Activated T-helper 17 cell treated with anti-CD3 and anti-CD28 coated beads, Interleukin-2, amount 50 U/mL, for 72 hours (primary cell): Measurements from ENCODE around the gene PHYKPL. TPM values are rescaled to one million over a fixed set of nuclear protein-coding genes. Genes with fewer than 3 reads are reported as not detected.
"Not testable (repeated sequence)": the region's sequence is repeated elsewhere in the genome, so short reads cannot be mapped to it uniquely, and the experiment has no call there.

Experiments
- ATAC-seq: fragments of 150-1000 bp; cut with Tn5 transposase; replicated peaks from 2 replicates; pipeline ENCODE4 v1.10.0; 2021; ENCODE audit warnings: mild to moderate bottlenecking, moderate library complexity
- H3K27ac Mint-ChIP-seq: one replicate; pipeline ENCODE4 v1.8.0; 2022; ENCODE audit warnings: mixed read lengths
- H3K27me3 Mint-ChIP-seq: one replicate; pipeline ENCODE4 v1.8.0; 2022; ENCODE audit warnings: mixed read lengths
- H3K36me3 Mint-ChIP-seq: one replicate; pipeline ENCODE4 v1.8.0; 2022; ENCODE audit warnings: low read depth, mild to moderate bottlenecking, mixed read lengths
- H3K4me1 Mint-ChIP-seq: one replicate; pipeline ENCODE4 v1.8.0; 2022; ENCODE audit warnings: mixed read lengths
- H3K4me3 Mint-ChIP-seq: one replicate; pipeline ENCODE4 v1.8.0; 2022; ENCODE audit warnings: mild to moderate bottlenecking, mixed read lengths
- H3K9me3 Mint-ChIP-seq: one replicate; pipeline ENCODE4 v1.8.0; 2022; ENCODE audit warnings: mixed read lengths
- total RNA-seq, 2 donors: library from RNA; stranded (reverse); gene quantifications; one replicate each; pipeline ENCODE4 v1.2.3, GENCODE V29; 2022

The PHYKPL gene
- total RNA-seq, 2 donors from 2014 or later, result 91.9 to 112 TPM

DNA sequence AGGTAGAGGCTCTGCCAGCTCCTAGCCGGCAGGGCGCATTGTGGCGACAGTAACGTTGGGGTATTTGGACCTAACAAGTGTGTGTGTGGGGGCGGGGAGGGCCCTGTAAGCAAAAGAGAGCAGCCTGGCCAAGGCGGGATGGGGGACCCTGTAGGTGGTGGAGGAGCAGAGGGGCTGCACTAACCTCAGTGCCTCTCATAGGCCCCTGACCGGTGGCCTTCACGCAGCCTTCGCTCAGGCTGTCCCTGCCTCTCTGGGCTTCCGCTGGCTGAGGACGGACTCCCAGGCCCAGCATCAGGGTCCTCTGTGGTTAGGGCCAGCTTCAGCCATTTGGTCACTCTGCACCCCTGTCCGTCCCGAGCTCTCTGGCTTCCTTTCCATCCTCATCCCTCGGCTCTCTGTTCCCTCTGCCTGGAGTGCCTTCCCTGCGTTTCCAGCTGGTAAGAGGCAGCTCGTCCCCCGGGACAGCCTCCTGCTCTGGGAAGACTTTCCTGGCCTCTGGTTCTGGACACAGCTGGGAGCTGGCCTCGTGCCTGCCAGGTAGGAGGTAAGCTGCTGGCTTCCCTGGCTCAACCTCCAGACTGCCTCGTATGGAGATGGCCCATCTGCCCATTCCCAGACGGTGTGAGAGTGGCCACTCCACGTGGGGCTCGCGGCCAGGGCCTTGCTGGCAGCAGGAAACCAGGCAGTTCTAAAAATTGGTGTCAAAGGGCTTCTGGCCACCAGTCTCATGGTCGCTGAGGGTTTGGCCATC is 39.3 kb upstream of the PHYKPL start:
- ATAC-seq, result no peak
- no peaks in the 10 kb centered on the region for H3K9me3 Mint-ChIP-seq
- no peak overlapping the region for H3K27ac Mint-ChIP-seq
- no peaks in the 10 kb centered on the region for H3K4me1 Mint-ChIP-seq
- H3K4me3 Mint-ChIP-seq, result no peak overlapping the region
- no peaks in the 10 kb centered on the region for H3K36me3 Mint-ChIP-seq
- peaks cover 3% of the 10 kb centered on the region for H3K27me3 Mint-ChIP-seq

DNA sequence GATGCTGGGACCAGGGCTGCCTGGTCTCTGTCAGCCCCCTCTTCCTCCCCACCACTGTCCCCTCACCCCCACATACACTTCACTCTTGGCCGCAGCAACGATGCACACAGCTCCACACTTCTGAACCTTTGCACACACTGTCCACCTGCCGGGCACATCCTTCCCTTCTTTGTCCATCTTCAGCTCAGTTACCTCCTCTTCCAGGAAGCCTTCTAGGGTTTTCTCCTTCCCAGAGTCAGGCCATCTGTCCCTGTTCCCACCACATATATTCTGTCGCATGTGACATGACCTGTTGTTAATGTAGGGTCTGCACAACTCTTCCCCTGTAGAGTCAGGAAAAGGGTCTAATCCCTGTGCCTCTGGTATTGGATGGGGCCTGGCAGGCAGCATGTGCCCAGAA is 38.6 kb upstream of the PHYKPL start:
- Mint-ChIP-seq H3K4me1 (no peaks in the 10 kb centered on the region), H3K9me3 (no peaks in the 10 kb centered on the region), H3K4me3 (no peak overlapping the region), H3K36me3 (no peaks in the 10 kb centered on the region), H3K27me3 (peaks cover 3% of the 10 kb centered on the region), H3K27ac (no peak overlapping the region)
- ATAC-seq, result no peak

DNA sequence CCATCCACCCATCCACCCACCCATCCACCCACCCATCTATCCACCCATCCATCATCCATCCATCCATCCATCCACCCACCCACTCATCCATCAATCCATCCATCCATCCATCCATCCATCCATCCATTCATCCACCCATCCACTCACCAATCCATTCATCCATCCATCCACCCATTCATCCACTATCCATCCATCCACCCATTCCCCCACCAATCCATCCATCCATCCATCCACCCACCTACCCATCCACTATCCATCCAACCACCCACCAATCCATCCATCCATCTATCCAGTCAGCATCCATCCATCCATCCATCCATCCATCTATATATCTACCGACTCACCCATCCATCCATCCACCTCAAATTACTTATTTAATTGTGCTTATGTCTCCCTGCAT is 36.9 kb upstream of the PHYKPL start:
- H3K36me3 Mint-ChIP-seq, result no peaks in the 10 kb centered on the region

DNA sequence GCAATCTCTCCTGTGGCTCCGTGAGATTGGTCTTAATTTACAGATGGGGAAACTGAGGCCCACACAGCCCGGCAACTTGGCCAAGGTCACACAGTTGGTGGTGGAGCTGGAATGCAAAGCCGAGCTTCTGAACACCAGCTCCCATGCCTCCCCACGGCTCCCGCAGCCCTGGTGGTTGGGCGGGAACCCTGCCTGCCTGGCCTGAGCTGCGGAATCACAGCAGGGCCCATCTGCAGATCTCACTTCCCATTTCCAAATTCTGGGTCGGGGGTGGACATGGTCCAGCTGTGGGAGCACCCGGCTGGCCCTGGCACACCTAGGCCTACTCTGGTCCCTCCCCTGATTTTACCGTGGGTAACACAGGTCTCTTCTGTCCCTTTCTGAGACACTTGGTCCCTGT is 35.3 kb upstream of the PHYKPL start:
- Mint-ChIP-seq H3K27ac (no peak overlapping the region), H3K36me3 (no peaks in the 10 kb centered on the region), H3K4me1 (no peaks in the 10 kb centered on the region), H3K9me3 (no peaks in the 10 kb centered on the region), H3K27me3 (peaks cover 3% of the 10 kb centered on the region), H3K4me3 (no peak overlapping the region)
- ATAC-seq, result no peak

More for the DNA sequence above, 36.9 kb upstream of the PHYKPL start:
- Mint-ChIP-seq H3K9me3 (no peaks in the 10 kb centered on the region), H3K4me3 (no peak overlapping the region), H3K27ac (no peak overlapping the region), H3K27me3 (peaks cover 3% of the 10 kb centered on the region), H3K4me1 (no peaks in the 10 kb centered on the region)
- ATAC-seq, result no peak

DNA sequence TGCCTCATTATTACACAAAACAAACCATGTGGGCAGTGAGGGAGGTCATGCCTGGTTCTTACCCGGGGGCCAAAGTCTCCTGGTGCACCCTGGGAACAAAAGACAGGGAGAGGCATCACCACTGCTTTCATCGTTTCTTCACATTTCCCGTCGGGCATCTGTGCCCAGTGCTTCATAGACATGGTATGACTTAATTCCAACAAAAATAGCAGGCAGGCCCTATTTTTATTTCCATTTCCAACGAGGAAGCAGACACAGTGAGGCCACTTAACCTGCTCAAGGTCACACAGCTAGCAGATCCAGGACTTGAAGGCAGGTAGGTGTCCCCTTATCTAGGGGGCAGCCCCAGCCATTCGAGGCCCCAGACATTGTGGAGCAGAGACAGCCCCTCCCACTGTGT is 34.6 kb upstream of the PHYKPL start:
- H3K4me1 Mint-ChIP-seq, result no peaks in the 10 kb centered on the region
- H3K27me3 Mint-ChIP-seq, result peaks cover 3% of the 10 kb centered on the region
- no peak overlapping the region for H3K27ac Mint-ChIP-seq
- ATAC-seq, result no peak
- no peaks in the 10 kb centered on the region for H3K36me3 Mint-ChIP-seq
- H3K9me3 Mint-ChIP-seq, result no peaks in the 10 kb centered on the region
- no peak overlapping the region for H3K4me3 Mint-ChIP-seq

DNA sequence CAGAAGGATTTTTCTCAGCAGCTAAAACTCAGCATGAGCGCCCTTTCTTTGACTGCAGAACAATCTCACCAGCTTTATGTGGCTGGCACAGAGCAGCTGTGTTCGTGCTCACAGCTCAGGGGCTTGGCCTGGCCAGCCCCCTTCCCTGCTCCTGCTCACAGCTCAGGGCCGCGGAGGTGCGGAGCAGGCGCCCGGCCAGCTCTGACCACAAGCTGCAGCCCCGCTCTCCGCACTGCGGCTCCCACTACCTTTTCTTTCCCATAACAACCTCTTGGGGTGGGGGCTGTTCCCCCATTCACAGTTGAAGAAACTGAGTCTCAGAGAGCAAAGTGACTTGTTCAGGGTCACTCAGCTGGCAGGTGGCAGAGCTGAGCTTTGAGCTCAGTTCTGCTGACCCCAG is 34.0 kb upstream of the PHYKPL start:
- ATAC-seq, result no peak
- no peak overlapping the region for H3K27ac Mint-ChIP-seq
- H3K27me3 Mint-ChIP-seq, result peaks cover 3% of the 10 kb centered on the region
- no peaks in the 10 kb centered on the region for H3K4me1 Mint-ChIP-seq
- H3K9me3 Mint-ChIP-seq, result no peaks in the 10 kb centered on the region
- no peaks in the 10 kb centered on the region for H3K36me3 Mint-ChIP-seq
- no peak overlapping the region for H3K4me3 Mint-ChIP-seq

DNA sequence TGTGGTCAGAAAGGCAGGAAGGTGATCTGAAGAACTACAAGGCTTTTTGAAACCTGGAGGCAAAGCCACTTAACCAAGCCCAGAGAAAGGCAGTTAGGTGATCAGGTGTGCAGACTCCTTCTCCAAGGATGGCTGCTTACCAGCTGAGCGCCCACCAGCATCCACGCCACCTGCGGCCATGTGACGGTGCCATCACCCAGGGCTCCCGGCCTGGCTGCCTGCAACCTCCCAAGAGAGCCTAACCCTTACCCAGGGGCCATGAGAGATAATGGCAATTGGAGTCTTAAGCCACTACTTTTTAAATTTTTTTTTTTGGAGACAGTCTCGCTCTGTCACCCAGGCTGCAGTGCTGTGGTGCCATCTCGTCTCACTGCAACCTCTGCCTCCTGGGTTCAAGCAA is 33.1 kb upstream of the PHYKPL start:
- no peaks in the 10 kb centered on the region for H3K4me1 Mint-ChIP-seq
- no peak for ATAC-seq
- no peaks in the 10 kb centered on the region for H3K27me3 Mint-ChIP-seq
- no peak overlapping the region for H3K4me3 Mint-ChIP-seq
- no peak overlapping the region for H3K27ac Mint-ChIP-seq
- H3K9me3 Mint-ChIP-seq, result no peaks in the 10 kb centered on the region
- no peaks in the 10 kb centered on the region for H3K36me3 Mint-ChIP-seq

DNA sequence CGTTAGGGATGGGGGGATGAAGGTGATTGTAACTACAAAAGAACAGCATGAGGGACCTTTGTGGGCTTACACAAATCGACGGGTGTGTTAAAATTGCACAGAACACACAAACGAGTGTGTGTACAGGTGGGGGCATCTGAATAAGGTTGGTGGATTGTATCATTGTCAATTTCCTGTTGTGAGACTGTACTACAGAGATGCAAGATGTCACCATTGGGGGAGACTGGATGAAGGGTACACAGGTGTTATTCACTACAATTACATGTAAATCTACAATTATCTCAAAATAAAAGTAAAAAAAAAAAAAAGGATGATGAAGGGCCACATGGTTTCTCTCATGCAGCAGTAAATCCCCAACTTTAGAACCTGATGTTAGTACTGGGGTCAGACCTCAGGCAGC is 31.4 kb upstream of the PHYKPL start:
- H3K9me3 Mint-ChIP-seq, result no peaks in the 10 kb centered on the region
- H3K4me3 Mint-ChIP-seq, result no peak overlapping the region
- no peak for ATAC-seq
- H3K36me3 Mint-ChIP-seq, result no peaks in the 10 kb centered on the region
- H3K27me3 Mint-ChIP-seq, result no peaks in the 10 kb centered on the region
- H3K4me1 Mint-ChIP-seq, result no peaks in the 10 kb centered on the region
- no peak overlapping the region for H3K27ac Mint-ChIP-seq

DNA sequence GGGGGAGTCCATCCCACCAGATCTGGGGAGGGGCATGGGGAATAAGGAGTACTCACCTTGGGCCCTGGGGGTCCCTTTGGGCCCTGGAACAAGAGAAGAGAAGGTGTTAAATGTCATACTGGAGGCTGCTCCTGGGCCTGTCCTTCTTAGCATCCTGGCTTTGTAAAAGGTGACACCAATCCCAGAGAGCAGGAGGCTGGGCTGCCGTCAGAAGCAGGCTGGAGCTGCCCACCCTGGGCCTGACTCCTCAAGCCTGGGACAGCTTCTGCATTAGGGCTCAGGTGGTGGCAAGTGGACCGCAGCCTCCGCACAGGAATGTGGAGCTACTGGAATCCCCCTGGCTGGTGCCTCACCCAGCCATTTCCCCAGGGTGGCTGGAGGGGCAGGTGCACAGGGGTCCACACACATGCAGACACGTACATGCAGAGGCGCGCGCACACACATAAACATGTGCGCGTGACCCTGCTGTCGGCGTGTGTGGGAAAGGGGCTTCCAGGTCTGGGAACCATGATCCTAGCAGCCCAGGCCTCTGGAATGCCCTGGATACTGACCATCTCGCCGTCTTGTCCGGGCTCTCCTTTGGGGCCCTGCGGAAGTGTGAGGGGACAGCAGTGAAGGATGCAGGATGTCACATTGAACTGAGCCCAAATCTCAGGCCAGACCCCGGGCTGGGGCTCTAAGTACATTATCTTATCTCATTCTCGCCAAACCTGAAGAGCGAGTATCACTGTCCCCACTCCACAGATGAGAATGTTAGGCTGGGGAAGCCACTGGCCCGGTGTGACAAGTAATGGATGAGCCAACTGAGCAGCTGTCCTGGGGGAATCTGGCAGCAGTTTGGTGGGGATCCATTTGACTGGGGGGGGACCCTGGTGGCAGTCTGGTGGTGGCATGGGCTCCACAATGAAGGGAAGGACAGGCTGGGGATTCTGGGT is 29.3 kb upstream of the PHYKPL start:
- Mint-ChIP-seq H3K27me3 (peaks cover 4% of the 10 kb centered on the region), H3K4me3 (no peak overlapping the region), H3K4me1 (no peaks in the 10 kb centered on the region), H3K9me3 (no peaks in the 10 kb centered on the region), H3K36me3 (no peaks in the 10 kb centered on the region), H3K27ac (no peak overlapping the region)
- ATAC-seq, result no peak

DNA sequence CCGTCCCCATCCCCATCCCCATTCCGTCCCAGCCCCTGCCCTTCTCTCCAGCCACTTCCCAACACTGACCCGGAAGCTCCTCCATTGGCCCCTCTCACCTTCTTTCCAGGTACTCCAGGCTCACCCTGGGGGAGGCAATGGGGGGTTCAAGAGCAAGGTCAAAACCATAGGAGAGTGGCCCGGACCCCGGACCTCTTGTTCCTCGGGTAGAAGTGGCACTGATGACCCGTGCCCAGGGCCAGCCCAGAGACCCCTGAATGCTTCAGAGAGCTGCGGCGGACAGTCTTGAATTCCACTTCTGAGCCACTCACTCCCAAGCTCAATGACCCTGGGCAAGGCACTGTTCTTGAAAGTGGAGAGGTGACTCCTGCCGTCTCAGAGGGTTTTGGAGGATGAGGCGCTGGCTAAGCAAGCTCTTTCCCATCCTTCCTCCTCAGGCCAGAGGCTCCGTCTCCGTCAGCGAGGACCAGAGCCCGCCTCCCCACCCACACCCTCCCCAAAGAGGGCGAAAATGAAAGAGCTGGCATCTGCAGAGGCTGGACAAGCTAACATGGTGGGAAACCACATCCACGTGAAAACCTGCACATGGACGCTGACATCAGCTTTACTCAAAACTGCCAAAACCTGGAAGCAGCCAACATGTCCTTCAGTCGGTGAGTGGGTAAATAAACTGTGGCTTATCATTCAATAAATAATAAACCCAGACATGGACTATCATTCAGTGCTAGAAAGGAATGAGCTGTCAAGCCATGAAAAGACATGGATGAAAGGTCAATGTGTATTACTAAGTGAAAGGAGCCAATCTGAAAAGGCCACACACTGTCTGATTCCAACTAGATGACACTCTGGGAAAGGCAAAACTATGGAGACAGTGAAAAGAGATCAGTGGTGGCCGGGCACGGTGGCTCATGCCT is 27.3 kb upstream of the PHYKPL start:
- peak; percentile 58 for ATAC-seq
- H3K4me3 Mint-ChIP-seq, result no peak overlapping the region
- H3K36me3 Mint-ChIP-seq, result no peaks in the 10 kb centered on the region
- H3K4me1 Mint-ChIP-seq, result no peaks in the 10 kb centered on the region
- peaks cover 4% of the 10 kb centered on the region for H3K27me3 Mint-ChIP-seq
- no peaks in the 10 kb centered on the region for H3K9me3 Mint-ChIP-seq
- no peak overlapping the region for H3K27ac Mint-ChIP-seq

DNA sequence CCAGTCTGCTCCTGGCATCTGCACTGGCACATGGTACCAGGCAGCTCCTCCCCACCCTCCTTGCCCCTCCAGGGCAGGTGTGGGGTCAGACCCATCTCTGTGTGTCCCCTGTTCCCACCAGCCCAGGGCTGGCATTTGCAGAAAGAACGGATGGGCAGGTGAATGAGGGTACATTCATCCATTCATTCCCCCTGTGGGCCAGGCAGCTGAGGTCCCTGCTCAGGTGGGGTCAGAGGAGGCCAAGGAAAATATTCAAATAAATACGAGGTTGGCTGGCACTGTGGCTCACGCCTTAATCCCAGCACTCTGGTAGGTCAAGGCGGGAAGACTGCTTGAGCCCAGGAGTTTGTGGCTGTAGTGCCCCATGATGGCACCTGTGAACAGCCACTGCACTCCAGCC is 25.0 kb upstream of the PHYKPL start:
- no peak overlapping the region for H3K4me3 Mint-ChIP-seq
- peaks cover 4% of the 10 kb centered on the region for H3K27me3 Mint-ChIP-seq
- no peaks in the 10 kb centered on the region for H3K4me1 Mint-ChIP-seq
- H3K36me3 Mint-ChIP-seq, result no peaks in the 10 kb centered on the region
- no peak overlapping the region for H3K27ac Mint-ChIP-seq
- no peaks in the 10 kb centered on the region for H3K9me3 Mint-ChIP-seq
- ATAC-seq, result no peak

DNA sequence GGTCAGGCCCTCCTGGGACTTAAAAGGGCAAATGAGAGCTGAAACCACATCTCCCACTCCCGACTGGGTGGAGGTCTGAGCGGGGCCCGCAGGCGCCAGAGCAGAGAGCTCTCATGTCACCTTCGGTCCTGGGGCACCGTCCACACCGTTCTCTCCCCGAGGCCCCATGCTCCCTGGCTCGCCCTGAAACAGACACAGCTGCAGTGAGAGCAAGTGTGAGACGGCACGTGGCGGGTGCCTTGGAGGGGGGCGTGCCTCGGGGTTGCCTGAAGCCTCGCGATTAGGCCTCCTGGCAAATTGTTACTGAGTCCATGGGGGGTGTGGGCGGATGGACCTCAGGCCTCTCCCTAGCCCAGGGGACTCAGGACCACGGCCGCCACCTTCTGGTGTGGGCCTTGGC is 24.1 kb upstream of the PHYKPL start:
- ATAC-seq, result no peak
- Mint-ChIP-seq H3K27ac (no peak overlapping the region), H3K9me3 (no peaks in the 10 kb centered on the region), H3K4me3 (no peak overlapping the region), H3K4me1 (no peaks in the 10 kb centered on the region), H3K27me3 (peaks cover 4% of the 10 kb centered on the region), H3K36me3 (no peaks in the 10 kb centered on the region)

DNA sequence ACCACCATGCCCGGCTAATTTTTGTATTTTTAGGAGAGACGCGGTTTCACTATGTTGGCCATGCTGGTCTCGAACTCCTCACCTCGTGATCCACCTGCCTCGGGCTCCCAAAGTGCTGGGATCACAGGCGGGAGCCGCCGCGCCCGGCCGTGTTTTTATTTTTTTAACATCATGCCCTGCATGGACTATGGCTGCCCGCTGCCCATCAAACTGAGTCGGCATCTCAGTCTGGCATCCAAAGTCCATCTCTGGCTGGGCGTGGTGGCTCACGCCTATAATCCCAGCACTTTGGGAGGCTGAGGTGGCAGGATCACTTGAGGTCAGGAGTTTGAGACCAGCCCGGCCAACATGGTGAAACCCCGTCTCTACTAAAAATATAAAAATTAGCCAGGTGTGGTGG is 21.0 kb upstream of the PHYKPL start:
- ATAC-seq, H3K9me3 Mint-ChIP-seq, H3K27me3 Mint-ChIP-seq, H3K4me3 Mint-ChIP-seq, H3K36me3 Mint-ChIP-seq, H3K4me1 Mint-ChIP-seq, H3K27ac Mint-ChIP-seq: not testable (repeated sequence)

DNA sequence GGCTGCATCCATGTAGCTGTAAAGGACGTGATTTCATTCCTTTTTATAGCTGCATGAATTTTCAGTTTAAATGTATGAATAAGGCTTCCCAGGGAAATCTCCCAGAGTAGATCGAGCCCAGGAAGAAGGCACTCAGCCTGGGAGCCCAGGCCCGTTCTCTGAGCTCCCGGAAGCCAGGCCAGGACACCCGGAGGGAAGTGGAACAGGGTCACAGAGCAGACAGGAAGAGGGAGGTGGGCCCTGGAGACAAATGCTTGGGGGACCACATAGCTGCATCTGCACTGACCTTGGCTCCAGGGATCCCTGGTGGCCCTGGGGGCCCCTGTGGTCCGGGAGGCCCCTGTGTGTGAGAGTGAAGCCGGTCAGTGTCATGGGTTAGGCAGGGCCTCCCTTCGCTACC is 19.7 kb upstream of the PHYKPL start:
- Mint-ChIP-seq H3K9me3 (no peaks in the 10 kb centered on the region), H3K27me3 (no peaks in the 10 kb centered on the region), H3K4me1 (peaks cover 6% of the 10 kb centered on the region), H3K27ac (no peak overlapping the region), H3K36me3 (no peaks in the 10 kb centered on the region), H3K4me3 (no peak overlapping the region)
- ATAC-seq, result no peak
